HCT116 (cell line): ENCODE results near the gene HSPA1A. TPM values are rescaled to one million over a fixed set of nuclear protein-coding genes. Genes with fewer than 3 reads are reported as not detected.

Experiments
- ATAC-seq: fragments of 200-7000 bp; cut with Tn5 transposase; 2 replicates; pipeline ENCODE4 v1.9.1; 2020; ENCODE audit warnings: mild to moderate bottlenecking, moderate library complexity
- BruUV-seq: library from RNA; stranded (reverse); fragments of 400-500 nt; replicated peaks from 2 replicates; lab custom pipeline; 2021; lab: Mats Ljungman, UMichigan
- CTCF ChIA-PET: fragments of 300-600 bp; sonication (Branson Sonifier 250); formaldehyde crosslinking; loops from one replicate; lab custom pipeline; 2021; ENCODE audit warnings: antibody characterized with exemption; lab: Charles Lee
- POLR2A ChIA-PET: fragments of 300-600, 350-600 bp; sonication (Branson Sonifier 250); formaldehyde crosslinking; loops from one replicate; lab custom pipeline; 2021; ENCODE audit warnings: antibody characterized with exemption; lab: Charles Lee
- RAD21 ChIA-PET, 2 experiments: fragments of 300-600 bp; sonication (Branson Sonifier 250); formaldehyde crosslinking; loops; one replicate each; lab custom pipeline; 2023; ENCODE audit warnings: low total read pairs in 2 of 2; ENCODE audit not compliant: uncharacterized antibody in 2 of 2, unreplicated experiment in 2 of 2, low non-redundant PET in 1 of 2; lab: Charles Lee
- DNase-seq: peaks from one replicate; pipeline ENCODE4 v3.0.0-alpha.2; 2010; ENCODE audit warnings: low read depth, low spot score
- H2AFZ ChIP-seq: fragments of 200-600 bp; shearing (Covaris generic), sonication (generic); 2 replicates; pipeline ENCODE4 v1.6.1; 2017; ENCODE audit warnings: low read depth, mixed run types, mixed read lengths, antibody characterized with exemption, low read length; ENCODE audit not compliant: poor library complexity, severe bottlenecking
- H3K27ac ChIP-seq: 2 replicates; pipeline ENCODE4 v1.5.1; 2012; ENCODE audit warnings: low read depth, low read length
- H3K27me3 ChIP-seq: fragments of 200-600 bp; sonication (generic); 2 replicates; pipeline ENCODE4 v1.6.1; 2016; ENCODE audit warnings: mixed run types, low read length, mixed read lengths; ENCODE audit not compliant: insufficient read depth
- H3K36me3 ChIP-seq, 2 experiments: fragments of 200-500 bp in 1 of 2; fragments of 200-600 bp in 1 of 2; sonication (Bioruptor generic) in 1 of 2; sonication (generic) in 1 of 2; 2 replicates each; pipeline versions ENCODE4 v1.5.1 to v1.6.1; 2014 to 2016; ENCODE audit warnings: low read length in 2 of 2, inconsistent platforms in 1 of 2, mixed read lengths in 1 of 2, mixed run types in 1 of 2; ENCODE audit not compliant: insufficient read depth in 2 of 2, control insufficient read depth in 1 of 2
- H3K4me1 ChIP-seq, 2 experiments: fragments of 200-600 bp in 1 of 2; sonication (generic) in 1 of 2; 2 replicates each; pipeline versions ENCODE4 v1.5.1 to v1.6.1; 2012 to 2017; ENCODE audit warnings: low read length in 2 of 2, inconsistent platforms in 1 of 2, mild to moderate bottlenecking in 1 of 2, mixed read lengths in 1 of 2, mixed run types in 1 of 2, moderate library complexity in 1 of 2; ENCODE audit not compliant: insufficient read depth in 2 of 2, control insufficient read depth in 1 of 2
- H3K4me2 ChIP-seq: fragments of 200-600 bp; sonication (generic); 2 replicates; pipeline ENCODE4 v1.6.1; 2017; ENCODE audit warnings: mixed run types, low read length, mixed read lengths
- H3K4me3 ChIP-seq, 2 experiments: fragments of 200-600 bp in 1 of 2; sonication (generic) in 1 of 2; replicated peaks in 1 of 2; 2 replicates each; pipeline ENCODE4 v1.5.1; 2011 to 2016; ENCODE audit warnings: low read length in 2 of 2, control low read depth in 1 of 2, low read depth in 1 of 2, mild to moderate bottlenecking in 1 of 2, mixed read lengths in 1 of 2, mixed run types in 1 of 2
- H3K79me2 ChIP-seq: fragments of 200-600 bp; sonication (generic); 2 replicates; pipeline ENCODE4 v1.6.1; 2017; ENCODE audit warnings: mild to moderate bottlenecking, mixed run types, low read length, moderate library complexity, mixed read lengths; ENCODE audit not compliant: insufficient read depth
- H3K9ac ChIP-seq: fragments of 200-600 bp; sonication (generic); 2 replicates; pipeline ENCODE4 v1.6.1; 2016; ENCODE audit warnings: low read length, mixed read lengths
- H3K9me2 ChIP-seq: fragments of 200-600 bp; sonication (generic), shearing (Covaris generic); 2 replicates; pipeline ENCODE4 v1.6.1; 2017; ENCODE audit warnings: mixed run types, mild to moderate bottlenecking, moderate library complexity; ENCODE audit not compliant: insufficient read depth
- H3K9me3 ChIP-seq, 2 experiments: fragments of 200-500 bp in 1 of 2; fragments of 200-600 bp in 1 of 2; sonication (Bioruptor generic) in 1 of 2; sonication (generic) in 1 of 2; 2 replicates each; pipeline ENCODE4 v1.6.1; 2014 to 2017; ENCODE audit warnings: low read length in 2 of 2, mixed read lengths in 2 of 2, inconsistent platforms in 1 of 2, low read depth in 1 of 2, mild to moderate bottlenecking in 1 of 2, mixed run types in 1 of 2, moderate library complexity in 1 of 2; ENCODE audit not compliant: control insufficient read depth in 1 of 2, insufficient read depth in 1 of 2
- H4K20me1 ChIP-seq: fragments of 200-600 bp; sonication (generic), shearing (Covaris generic); 2 replicates; pipeline ENCODE4 v1.6.1; 2017; ENCODE audit warnings: mixed run types, mild to moderate bottlenecking, moderate library complexity; ENCODE audit not compliant: insufficient read depth
- CBX3 ChIP-seq: IDR thresholded peaks from 2 replicates; pipeline ENCODE4 v1.6.1; 2012; ENCODE audit warnings: low read depth
- CEBPB ChIP-seq: IDR thresholded peaks from 2 replicates; pipeline ENCODE4 v1.6.1; 2012; ENCODE audit warnings: low read depth
- ELF1 ChIP-seq: IDR thresholded peaks from 2 replicates; pipeline ENCODE4 v1.6.1; 2012; ENCODE audit warnings: low read depth, borderline replicate concordance
- EZH2phosphoT487 ChIP-seq: fragments of 200-600 bp; IDR thresholded peaks from 2 replicates; pipeline ENCODE4 v1.6.1; 2018; ENCODE audit warnings: antibody characterized with exemption, borderline replicate concordance
- FOSL1 ChIP-seq: IDR thresholded peaks from 2 replicates; pipeline ENCODE4 v1.6.1; 2012; ENCODE audit warnings: low read depth
- JUND ChIP-seq: IDR thresholded peaks from 2 replicates; pipeline ENCODE4 v1.6.1; 2012
- POLR2A ChIP-seq: IDR thresholded peaks from 2 replicates; pipeline ENCODE4 v1.7.0; 2011; ENCODE audit warnings: borderline replicate concordance; ENCODE audit not compliant: insufficient read depth, insufficient read length; ENCODE audit errors: extremely low read depth
- RAD21 ChIP-seq: IDR thresholded peaks from 2 replicates; pipeline ENCODE4 v1.6.1; 2012; ENCODE audit warnings: low read depth, mild to moderate bottlenecking
- SIN3A ChIP-seq: IDR thresholded peaks from 2 replicates; pipeline ENCODE4 v1.6.1; 2012; ENCODE audit warnings: low read depth
- SP1 ChIP-seq: IDR thresholded peaks from 2 replicates; pipeline ENCODE4 v1.6.1; 2012; ENCODE audit warnings: low read depth
- TCF7L2 ChIP-seq: IDR thresholded peaks from 2 replicates; pipeline ENCODE4 v1.7.0; 2011; ENCODE audit warnings: borderline replicate concordance, inconsistent platforms; ENCODE audit not compliant: insufficient read depth, insufficient read length; ENCODE audit errors: extremely low read depth
- ZFX ChIP-seq: fragments of 450-650 bp; IDR thresholded peaks from 2 replicates; pipeline ENCODE4 v1.6.1; 2017
- ZNF274 ChIP-seq: fragments of 200-500 bp; sonication (Bioruptor generic); IDR thresholded peaks from 2 replicates; pipeline ENCODE4 v1.6.1; 2014; ENCODE audit warnings: mild to moderate bottlenecking, low read depth, low read length, inconsistent platforms
- intact Hi-C: fragments of 100-400 bp; cut with micrococcal nuclease; formaldehyde crosslinking; loops from 2 replicates; pipeline ENCODE4 v1.10.0; 2022
- total RNA-seq: library from RNA; stranded (reverse); gene quantifications from one replicate; pipeline ENCODE4 v1.2.1, GENCODE V29; 2021; ENCODE audit not compliant: unreplicated experiment
- TF ChIP-seq, protein P1 (sequence below): IDR thresholded peaks from 2 replicates; pipeline ENCODE4 v1.6.1; 2012
- TF ChIP-seq, protein P2 (sequence below): IDR thresholded peaks from 2 replicates; pipeline ENCODE4 v1.6.1; 2012; ENCODE audit warnings: low read depth
- TF ChIP-seq, protein P3 (sequence below): IDR thresholded peaks from 2 replicates; pipeline ENCODE4 v1.6.1; 2011; ENCODE audit warnings: mild to moderate bottlenecking, low read length, moderate library complexity; ENCODE audit not compliant: insufficient replicate concordance; ENCODE audit errors: extremely low read depth
- TF ChIP-seq, protein P4 (sequence below): IDR thresholded peaks from 2 replicates; pipeline ENCODE4 v1.6.1; 2012
- TF ChIP-seq, protein P5 (sequence below), 3 experiments: fragments of 200-600 bp in 1 of 3; sonication (generic) in 1 of 3; IDR thresholded peaks in 2 of 3; conservative IDR thresholded peaks in 1 of 3; 2 replicates each; pipeline ENCODE4 v1.5.1; 2012 to 2017; ENCODE audit warnings: low read depth in 2 of 3, low read length in 2 of 3, antibody characterized with exemption in 1 of 3, borderline replicate concordance in 1 of 3, control low read depth in 1 of 3, mild to moderate bottlenecking in 1 of 3, mixed read lengths in 1 of 3, mixed run types in 1 of 3, moderate library complexity in 1 of 3; ENCODE audit not compliant: insufficient read depth in 1 of 3

The HSPA1A gene
- total RNA-seq, 1 experiment from 2014 or later: 5.0 TPM

DNA sequence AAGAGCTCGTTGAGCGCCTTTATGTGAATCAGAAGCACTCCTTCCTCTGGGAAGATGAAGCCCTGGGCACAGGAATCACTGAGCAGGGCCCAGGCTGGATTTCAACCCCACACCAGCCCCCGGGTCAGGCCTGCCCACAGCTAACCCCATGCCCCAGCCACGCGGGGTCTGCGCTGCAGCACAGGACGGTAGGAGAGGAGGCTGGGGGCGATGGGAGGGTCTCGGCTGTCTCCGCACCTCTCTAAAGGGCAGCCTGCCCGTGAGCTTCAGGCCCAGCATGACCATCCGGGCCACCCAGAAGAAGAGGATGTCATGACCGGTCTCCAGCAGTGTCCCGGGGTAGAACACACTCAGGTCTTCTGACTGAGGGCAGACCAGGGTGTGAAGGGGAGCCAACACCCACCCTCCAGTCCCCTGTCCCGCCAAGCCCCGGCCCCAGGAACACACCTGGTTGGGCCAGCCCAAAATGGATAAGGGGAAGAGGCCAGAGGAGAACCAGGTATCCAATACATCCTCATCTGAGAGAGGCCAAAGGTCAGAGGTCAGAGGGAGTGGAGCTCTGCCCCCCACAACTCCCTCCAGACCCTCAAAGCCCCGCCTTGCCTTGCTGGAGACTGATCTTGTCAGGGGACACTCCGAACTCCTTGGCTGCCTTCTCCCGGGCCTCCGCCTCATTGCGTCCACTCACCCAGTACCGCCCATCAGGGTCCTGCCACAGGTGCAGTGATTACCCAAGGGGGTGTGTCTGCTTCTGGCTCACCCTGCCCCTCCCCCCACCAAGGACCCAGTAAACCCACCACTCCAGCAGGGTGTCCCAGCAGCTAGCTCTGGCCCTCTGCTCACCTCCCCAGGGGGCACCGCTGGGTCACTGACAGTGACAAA lies 33.9 kb upstream of the HSPA1A start:
- Histone ChIP-seq H3K9me3 (no peaks in the 10 kb centered on the region), H4K20me1 (no peaks in the 10 kb centered on the region), H3K79me2 (peaks cover 5% of the 10 kb centered on the region; the same call in 1 of the 2 replicates), H3K4me1 (peaks cover 15 to 21% of the 10 kb centered on the region in 2 experiments), H3K9ac (no peak overlapping the region), H3K27me3 (no peaks in the 10 kb centered on the region)
- BruUV-seq: no TSS peak
- intact Hi-C loops: no loop called here
- TF ChIP-seq, protein P1, sequence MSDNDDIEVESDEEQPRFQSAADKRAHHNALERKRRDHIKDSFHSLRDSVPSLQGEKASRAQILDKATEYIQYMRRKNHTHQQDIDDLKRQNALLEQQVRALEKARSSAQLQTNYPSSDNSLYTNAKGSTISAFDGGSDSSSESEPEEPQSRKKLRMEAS: no peak
- TF ChIP-seq, protein P2, sequence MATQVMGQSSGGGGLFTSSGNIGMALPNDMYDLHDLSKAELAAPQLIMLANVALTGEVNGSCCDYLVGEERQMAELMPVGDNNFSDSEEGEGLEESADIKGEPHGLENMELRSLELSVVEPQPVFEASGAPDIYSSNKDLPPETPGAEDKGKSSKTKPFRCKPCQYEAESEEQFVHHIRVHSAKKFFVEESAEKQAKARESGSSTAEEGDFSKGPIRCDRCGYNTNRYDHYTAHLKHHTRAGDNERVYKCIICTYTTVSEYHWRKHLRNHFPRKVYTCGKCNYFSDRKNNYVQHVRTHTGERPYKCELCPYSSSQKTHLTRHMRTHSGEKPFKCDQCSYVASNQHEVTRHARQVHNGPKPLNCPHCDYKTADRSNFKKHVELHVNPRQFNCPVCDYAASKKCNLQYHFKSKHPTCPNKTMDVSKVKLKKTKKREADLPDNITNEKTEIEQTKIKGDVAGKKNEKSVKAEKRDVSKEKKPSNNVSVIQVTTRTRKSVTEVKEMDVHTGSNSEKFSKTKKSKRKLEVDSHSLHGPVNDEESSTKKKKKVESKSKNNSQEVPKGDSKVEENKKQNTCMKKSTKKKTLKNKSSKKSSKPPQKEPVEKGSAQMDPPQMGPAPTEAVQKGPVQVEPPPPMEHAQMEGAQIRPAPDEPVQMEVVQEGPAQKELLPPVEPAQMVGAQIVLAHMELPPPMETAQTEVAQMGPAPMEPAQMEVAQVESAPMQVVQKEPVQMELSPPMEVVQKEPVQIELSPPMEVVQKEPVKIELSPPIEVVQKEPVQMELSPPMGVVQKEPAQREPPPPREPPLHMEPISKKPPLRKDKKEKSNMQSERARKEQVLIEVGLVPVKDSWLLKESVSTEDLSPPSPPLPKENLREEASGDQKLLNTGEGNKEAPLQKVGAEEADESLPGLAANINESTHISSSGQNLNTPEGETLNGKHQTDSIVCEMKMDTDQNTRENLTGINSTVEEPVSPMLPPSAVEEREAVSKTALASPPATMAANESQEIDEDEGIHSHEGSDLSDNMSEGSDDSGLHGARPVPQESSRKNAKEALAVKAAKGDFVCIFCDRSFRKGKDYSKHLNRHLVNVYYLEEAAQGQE: no peak
- TF ChIP-seq EZH2phosphoT487 (no peak), ZFX (no peak), POLR2A (no peak), RAD21 (no peak), CBX3 (no peak), TCF7L2 (no peak), ELF1 (no peak), SIN3A (no peak), FOSL1 (no peak), JUND (no peak), CEBPB (no peak), ZNF274 (no peak), SP1 (no peak)
- TF ChIP-seq, protein P3, sequence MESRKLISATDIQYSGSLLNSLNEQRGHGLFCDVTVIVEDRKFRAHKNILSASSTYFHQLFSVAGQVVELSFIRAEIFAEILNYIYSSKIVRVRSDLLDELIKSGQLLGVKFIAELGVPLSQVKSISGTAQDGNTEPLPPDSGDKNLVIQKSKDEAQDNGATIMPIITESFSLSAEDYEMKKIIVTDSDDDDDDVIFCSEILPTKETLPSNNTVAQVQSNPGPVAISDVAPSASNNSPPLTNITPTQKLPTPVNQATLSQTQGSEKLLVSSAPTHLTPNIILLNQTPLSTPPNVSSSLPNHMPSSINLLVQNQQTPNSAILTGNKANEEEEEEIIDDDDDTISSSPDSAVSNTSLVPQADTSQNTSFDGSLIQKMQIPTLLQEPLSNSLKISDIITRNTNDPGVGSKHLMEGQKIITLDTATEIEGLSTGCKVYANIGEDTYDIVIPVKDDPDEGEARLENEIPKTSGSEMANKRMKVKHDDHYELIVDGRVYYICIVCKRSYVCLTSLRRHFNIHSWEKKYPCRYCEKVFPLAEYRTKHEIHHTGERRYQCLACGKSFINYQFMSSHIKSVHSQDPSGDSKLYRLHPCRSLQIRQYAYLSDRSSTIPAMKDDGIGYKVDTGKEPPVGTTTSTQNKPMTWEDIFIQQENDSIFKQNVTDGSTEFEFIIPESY: no peak
- TF ChIP-seq, protein P4, sequence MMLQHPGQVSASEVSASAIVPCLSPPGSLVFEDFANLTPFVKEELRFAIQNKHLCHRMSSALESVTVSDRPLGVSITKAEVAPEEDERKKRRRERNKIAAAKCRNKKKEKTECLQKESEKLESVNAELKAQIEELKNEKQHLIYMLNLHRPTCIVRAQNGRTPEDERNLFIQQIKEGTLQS: no peak
- TF ChIP-seq, protein P5, sequence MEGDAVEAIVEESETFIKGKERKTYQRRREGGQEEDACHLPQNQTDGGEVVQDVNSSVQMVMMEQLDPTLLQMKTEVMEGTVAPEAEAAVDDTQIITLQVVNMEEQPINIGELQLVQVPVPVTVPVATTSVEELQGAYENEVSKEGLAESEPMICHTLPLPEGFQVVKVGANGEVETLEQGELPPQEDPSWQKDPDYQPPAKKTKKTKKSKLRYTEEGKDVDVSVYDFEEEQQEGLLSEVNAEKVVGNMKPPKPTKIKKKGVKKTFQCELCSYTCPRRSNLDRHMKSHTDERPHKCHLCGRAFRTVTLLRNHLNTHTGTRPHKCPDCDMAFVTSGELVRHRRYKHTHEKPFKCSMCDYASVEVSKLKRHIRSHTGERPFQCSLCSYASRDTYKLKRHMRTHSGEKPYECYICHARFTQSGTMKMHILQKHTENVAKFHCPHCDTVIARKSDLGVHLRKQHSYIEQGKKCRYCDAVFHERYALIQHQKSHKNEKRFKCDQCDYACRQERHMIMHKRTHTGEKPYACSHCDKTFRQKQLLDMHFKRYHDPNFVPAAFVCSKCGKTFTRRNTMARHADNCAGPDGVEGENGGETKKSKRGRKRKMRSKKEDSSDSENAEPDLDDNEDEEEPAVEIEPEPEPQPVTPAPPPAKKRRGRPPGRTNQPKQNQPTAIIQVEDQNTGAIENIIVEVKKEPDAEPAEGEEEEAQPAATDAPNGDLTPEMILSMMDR (IDR thresholded peaks at IDR 0.05 in 2 of 3, conservative IDR thresholded peaks at IDR 0.05 in 1 of 3; ENCODE audit: borderline replicate concordance in 1 of 3, insufficient read depth in 1 of 3, low read depth in 2 of 3, low read length in 2 of 3): no peak
- TF ChIP-seq, all 23 proteins: peak for 0
- RAD21 ChIA-PET: no interaction called here
- Histone ChIP-seq H3K27ac (no peak overlapping the region; the same call in 1 of the 2 replicates), H3K4me3 (no peak overlapping the region), H3K4me2 (no peak overlapping the region), H3K9me2 (no peaks in the 10 kb centered on the region), H3K36me3 (peaks cover 31 to 57% of the 10 kb centered on the region in 2 experiments), H2AFZ (no peak overlapping the region)
- POLR2A ChIA-PET: no interaction called here
- no peak for DNase-seq
- ATAC-seq: no peak
- CTCF ChIA-PET: no interaction called here
